Measurements from ENCODE around the gene PTGES2. TPM values are rescaled to one million over a fixed set of nuclear protein-coding genes. Genes with fewer than 3 reads are reported as not detected.

The PTGES2 gene
- total RNA-seq, 1 donor from 2014 or later = 47.5 TPM

DNA sequence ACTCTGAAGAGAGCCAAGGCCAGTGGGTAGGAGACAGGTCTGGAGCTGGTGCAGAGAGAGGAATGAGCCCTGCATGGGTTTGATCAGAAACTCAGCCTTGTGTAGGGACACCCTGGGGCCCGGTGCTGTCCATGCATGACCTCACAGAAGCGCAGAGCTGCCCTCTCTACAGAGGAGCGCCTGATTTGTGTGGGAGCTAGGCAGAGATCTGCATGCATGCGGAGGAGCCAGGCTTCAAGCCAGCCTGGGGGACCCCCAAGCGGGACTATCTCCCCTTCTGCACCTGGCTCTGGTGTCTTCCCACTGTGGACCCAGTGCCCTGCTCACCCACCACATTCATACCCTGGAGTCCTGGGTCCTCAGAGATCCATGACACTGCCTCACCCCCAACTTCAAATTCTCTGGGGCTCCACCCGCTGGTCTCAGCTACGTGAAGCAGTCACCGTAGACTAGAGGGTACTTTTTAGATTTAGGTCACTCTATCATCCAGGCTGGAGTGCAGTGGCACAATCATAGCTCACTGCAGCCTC is 19.1 kb upstream of the PTGES2 start:
- Histone ChIP-seq H3K27me3 (ENCODE audit: control insufficient read depth in 3 of 3, insufficient read depth in 3 of 3, low read length in 3 of 3) (no peaks in the 10 kb centered on the region), H3K27ac (ENCODE audit: low read depth, low read length) (no peak overlapping the region), H3K9me3 (ENCODE audit: control insufficient read depth in 3 of 3, low read length in 3 of 3) (no peaks in the 10 kb centered on the region), H3K4me3 (ENCODE audit: low read length in 3 of 3) (no peak overlapping the region), H3K36me3 (ENCODE audit: control insufficient read depth in 3 of 3, insufficient read depth in 3 of 3, low read length in 3 of 3) (no peaks in the 10 kb centered on the region), H3K9ac (ENCODE audit: low read depth in 1 of 3, low read length in 3 of 3) (no peak overlapping the region), H3K4me1 (ENCODE audit: control insufficient read depth in 3 of 3, insufficient read depth in 3 of 3, low read length in 3 of 3) (peaks cover 12 to 14% (median 12%) of the 10 kb centered on the region in 3 donors)

DNA sequence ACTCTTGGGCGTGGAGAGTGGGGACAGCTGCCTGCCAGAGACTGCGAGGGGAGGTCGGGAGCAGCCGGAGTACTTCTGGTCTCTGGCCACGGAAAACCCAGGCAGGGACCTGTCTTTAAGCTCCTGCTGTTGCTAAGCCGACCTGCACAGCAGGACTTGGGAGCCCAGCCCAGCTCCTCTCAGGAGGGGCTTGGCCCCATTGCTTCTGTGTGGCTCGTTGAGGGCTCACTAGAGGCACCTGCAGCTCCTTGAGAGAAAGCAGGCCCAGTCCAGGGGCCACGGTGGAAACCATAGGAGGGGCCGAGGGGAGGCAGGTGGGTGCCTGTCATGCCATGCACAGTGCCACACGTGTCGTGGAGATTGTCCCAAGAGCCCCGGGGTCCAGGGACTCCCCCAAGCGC is 18.4 kb upstream of the PTGES2 start:
- Histone ChIP-seq H3K27me3 (ENCODE audit: control insufficient read depth in 3 of 3, insufficient read depth in 3 of 3, low read length in 3 of 3) (no peaks in the 10 kb centered on the region), H3K9me3 (ENCODE audit: control insufficient read depth in 3 of 3, low read length in 3 of 3) (no peaks in the 10 kb centered on the region), H3K4me1 (ENCODE audit: control insufficient read depth in 3 of 3, insufficient read depth in 3 of 3, low read length in 3 of 3) (peaks cover 12 to 14% (median 12%) of the 10 kb centered on the region in 3 donors), H3K9ac (ENCODE audit: low read depth in 1 of 3, low read length in 3 of 3) (no peak overlapping the region), H3K4me3 (ENCODE audit: low read length in 3 of 3) (no peak overlapping the region), H3K36me3 (ENCODE audit: control insufficient read depth in 3 of 3, insufficient read depth in 3 of 3, low read length in 3 of 3) (no peaks in the 10 kb centered on the region), H3K27ac (ENCODE audit: low read depth, low read length) (no peak overlapping the region)

DNA sequence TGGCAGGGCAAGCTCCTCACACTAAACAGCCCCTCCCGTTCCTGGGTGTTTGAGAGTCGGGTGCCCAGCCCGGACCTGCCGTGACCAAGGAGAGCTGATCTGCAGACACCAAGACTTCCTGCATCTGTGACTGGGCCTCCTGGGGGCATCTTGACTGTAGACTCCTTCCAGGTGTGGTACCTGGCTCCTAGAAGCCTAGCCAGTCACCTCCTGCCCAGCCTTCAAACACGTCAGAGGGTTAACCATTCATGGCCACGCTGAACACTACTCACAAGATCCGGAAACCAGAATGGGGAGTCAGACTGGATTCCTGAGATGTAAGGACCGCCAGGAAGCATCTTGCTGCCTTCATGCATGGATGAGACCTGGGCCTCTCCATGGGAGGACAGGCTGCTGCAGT is 18.0 kb upstream of the PTGES2 start:
- Histone ChIP-seq H3K4me1 (ENCODE audit: control insufficient read depth in 3 of 3, insufficient read depth in 3 of 3, low read length in 3 of 3) (peaks cover 12 to 14% (median 12%) of the 10 kb centered on the region in 3 donors), H3K9ac (ENCODE audit: low read depth in 1 of 3, low read length in 3 of 3) (no peak overlapping the region), H3K27ac (ENCODE audit: low read depth, low read length) (no peak overlapping the region)

DNA sequence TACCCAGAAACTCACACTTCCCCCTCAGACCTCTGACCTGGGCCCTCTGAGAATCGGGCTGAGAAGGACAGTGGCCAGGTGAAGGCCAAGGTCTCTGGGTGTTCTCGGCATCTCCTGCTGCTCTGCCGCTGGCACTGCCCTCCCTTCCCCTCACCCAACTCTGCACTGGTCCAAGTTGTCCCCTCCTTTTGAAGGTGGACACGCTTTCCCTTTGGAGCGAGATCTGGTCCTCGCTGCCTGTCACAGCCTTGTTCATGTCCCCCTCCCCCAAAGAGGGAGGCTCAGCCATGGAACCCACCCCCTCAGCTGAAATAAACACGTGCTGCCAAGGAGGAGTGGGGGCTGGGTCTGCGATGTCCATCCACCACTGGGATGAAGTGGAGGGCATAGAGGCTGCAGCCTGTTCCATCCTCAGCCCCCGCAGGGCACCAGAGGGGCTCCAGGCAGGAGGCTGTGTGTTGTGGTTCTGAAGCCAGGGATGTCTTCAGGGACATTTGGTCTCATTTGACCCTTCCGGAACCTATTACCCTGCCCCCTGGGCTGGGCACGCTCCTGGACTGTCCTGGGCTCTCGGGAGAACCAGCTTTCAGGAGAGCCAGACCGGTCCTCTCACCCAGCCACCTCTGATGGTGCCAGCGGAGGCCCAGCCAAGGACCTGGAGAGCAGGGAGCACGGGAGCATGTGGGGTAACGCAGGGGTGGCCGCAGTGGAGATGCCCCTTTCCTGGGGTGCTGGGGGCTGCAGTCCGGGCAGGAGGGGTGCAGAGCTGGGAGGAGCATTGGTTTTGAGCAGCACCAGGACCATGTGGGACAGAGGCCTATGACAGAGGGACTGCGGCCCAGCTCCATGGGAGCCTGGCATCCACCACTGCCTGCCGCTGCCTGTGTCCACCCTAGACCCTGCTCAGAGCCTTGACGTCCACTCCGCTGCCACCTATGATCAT is 17.0 kb upstream of the PTGES2 start:
- H3K27me3 ChIP-seq (ENCODE audit: control insufficient read depth in 3 of 3, insufficient read depth in 3 of 3, low read length in 3 of 3) = no peaks in the 10 kb centered on the region
- no peak overlapping the region for H3K27ac ChIP-seq (ENCODE audit: low read depth, low read length)
- H3K9ac ChIP-seq (ENCODE audit: low read depth in 1 of 3, low read length in 3 of 3) = no peak overlapping the region
- H3K4me3 ChIP-seq (ENCODE audit: low read length in 3 of 3) = no peak overlapping the region
- H3K36me3 ChIP-seq (ENCODE audit: control insufficient read depth in 3 of 3, insufficient read depth in 3 of 3, low read length in 3 of 3) = no peaks in the 10 kb centered on the region
- no peaks in the 10 kb centered on the region for H3K9me3 ChIP-seq (ENCODE audit: control insufficient read depth in 3 of 3, low read length in 3 of 3)
- H3K4me1 ChIP-seq (ENCODE audit: control insufficient read depth in 3 of 3, insufficient read depth in 3 of 3, low read length in 3 of 3) = peaks cover 11 to 13% (median 11%) of the 10 kb centered on the region in 3 donors

More for the DNA sequence above, 18.0 kb upstream of the PTGES2 start:
- H3K27me3 ChIP-seq (ENCODE audit: control insufficient read depth in 3 of 3, insufficient read depth in 3 of 3, low read length in 3 of 3) = no peaks in the 10 kb centered on the region
- H3K9me3 ChIP-seq (ENCODE audit: control insufficient read depth in 3 of 3, low read length in 3 of 3) = no peaks in the 10 kb centered on the region
- no peak overlapping the region for H3K4me3 ChIP-seq (ENCODE audit: low read length in 3 of 3)
- no peaks in the 10 kb centered on the region for H3K36me3 ChIP-seq (ENCODE audit: control insufficient read depth in 3 of 3, insufficient read depth in 3 of 3, low read length in 3 of 3)

DNA sequence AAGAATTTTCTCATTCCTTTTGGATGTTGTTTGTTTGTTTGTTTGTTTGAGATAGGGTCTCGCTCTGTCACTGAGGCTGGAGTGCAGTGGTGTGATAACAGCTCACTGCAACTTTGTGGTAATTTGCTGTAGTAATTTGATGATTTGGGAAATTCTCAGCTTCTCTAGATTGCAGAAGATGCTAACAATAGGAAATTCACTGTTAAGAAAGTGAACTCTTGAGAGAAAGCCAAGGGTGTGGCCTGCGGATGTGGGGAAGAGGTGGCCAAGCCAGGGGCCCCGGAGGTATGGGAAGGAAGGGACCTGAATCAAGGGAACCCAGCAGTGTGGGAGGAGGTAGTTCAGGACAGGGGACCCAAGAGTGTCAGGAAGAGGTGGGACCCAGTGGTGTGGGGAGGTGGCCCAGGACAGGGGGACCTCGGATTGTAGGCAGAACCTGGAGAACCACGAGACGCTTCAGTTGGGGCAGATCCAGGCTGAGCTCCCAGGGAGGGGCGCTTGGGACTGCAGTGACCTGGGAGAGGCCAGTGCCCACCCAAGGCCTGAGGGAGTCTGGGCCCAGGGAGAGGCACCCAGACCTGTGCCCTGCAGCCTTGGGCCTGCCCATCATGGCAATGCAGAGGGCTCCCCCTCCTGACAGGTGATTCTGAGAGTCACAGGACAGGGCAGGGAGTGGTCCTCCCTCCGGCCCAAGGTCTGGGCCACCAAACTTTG is 16.2 kb upstream of the PTGES2 start:
- H3K36me3 ChIP-seq (ENCODE audit: control insufficient read depth in 3 of 3, insufficient read depth in 3 of 3, low read length in 3 of 3) = no peaks in the 10 kb centered on the region
- no peak overlapping the region for H3K9ac ChIP-seq (ENCODE audit: low read depth in 1 of 3, low read length in 3 of 3)
- H3K4me1 ChIP-seq (ENCODE audit: control insufficient read depth in 3 of 3, insufficient read depth in 3 of 3, low read length in 3 of 3) = peaks cover 3 to 4% (median 3%) of the 10 kb centered on the region in 3 donors
- no peaks in the 10 kb centered on the region for H3K27me3 ChIP-seq (ENCODE audit: control insufficient read depth in 3 of 3, insufficient read depth in 3 of 3, low read length in 3 of 3)
- H3K9me3 ChIP-seq (ENCODE audit: control insufficient read depth in 3 of 3, low read length in 3 of 3) = no peaks in the 10 kb centered on the region
- no peak overlapping the region for H3K27ac ChIP-seq (ENCODE audit: low read depth, low read length)
- no peak overlapping the region for H3K4me3 ChIP-seq (ENCODE audit: low read length in 3 of 3)

DNA sequence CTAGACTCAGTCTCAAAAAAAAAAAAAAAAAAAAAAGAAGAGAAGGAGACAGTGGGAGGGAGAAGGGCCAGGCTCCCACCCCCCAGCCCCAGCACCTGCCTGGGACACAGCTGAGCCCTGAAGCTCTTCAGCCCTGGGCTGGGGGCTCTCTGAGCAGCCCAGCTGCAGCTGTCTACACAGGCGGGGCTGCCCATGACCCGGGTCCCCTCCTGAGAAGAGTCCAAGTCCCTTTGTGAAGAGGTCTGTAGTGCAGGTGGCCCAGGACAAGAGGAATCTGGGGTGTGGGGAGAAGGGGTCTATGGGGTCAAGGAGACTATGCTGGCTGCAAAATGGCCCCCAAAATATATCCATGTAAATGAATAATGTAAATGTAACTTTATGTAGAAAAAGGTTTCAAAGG is 15.1 kb upstream of the PTGES2 start:
- Histone ChIP-seq H3K27ac (ENCODE audit: low read depth, low read length) (no peak overlapping the region), H3K4me1 (ENCODE audit: control insufficient read depth in 3 of 3, insufficient read depth in 3 of 3, low read length in 3 of 3) (peaks cover 0 to 3% (median 0%) of the 10 kb centered on the region in 3 donors), H3K36me3 (ENCODE audit: control insufficient read depth in 3 of 3, insufficient read depth in 3 of 3, low read length in 3 of 3) (no peaks in the 10 kb centered on the region), H3K4me3 (ENCODE audit: low read length in 3 of 3) (no peak overlapping the region), H3K9me3 (ENCODE audit: control insufficient read depth in 3 of 3, low read length in 3 of 3) (no peaks in the 10 kb centered on the region), H3K9ac (ENCODE audit: low read depth in 1 of 3, low read length in 3 of 3) (no peak overlapping the region), H3K27me3 (ENCODE audit: control insufficient read depth in 3 of 3, insufficient read depth in 3 of 3, low read length in 3 of 3) (no peaks in the 10 kb centered on the region)

DNA sequence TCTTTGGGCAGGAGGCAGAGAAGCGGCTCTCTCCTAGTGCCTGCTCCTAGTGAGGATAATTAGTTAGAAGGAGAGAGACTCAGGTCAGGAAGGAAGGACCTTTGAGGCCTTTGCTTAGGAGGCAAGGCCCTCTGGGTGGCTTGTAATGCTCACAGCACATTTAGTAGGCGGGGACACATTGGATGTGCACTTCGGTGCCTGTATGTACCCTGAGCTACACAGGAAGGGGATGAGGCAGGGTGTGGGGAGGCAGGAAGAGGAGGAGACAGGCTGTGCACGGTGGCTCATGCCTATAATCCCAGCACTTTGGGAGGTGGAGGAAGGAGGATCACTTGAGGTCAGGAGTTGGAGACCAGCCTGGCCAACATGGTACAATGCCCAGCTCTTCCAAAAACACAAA is 14.5 kb upstream of the PTGES2 start:
- Histone ChIP-seq H3K4me3 (ENCODE audit: low read length in 3 of 3) (no peak overlapping the region), H3K27me3 (ENCODE audit: control insufficient read depth in 3 of 3, insufficient read depth in 3 of 3, low read length in 3 of 3) (no peaks in the 10 kb centered on the region), H3K36me3 (ENCODE audit: control insufficient read depth in 3 of 3, insufficient read depth in 3 of 3, low read length in 3 of 3) (no peaks in the 10 kb centered on the region), H3K9ac (ENCODE audit: low read depth in 1 of 3, low read length in 3 of 3) (no peak overlapping the region), H3K27ac (ENCODE audit: low read depth, low read length) (no peak overlapping the region), H3K9me3 (ENCODE audit: control insufficient read depth in 3 of 3, low read length in 3 of 3) (no peaks in the 10 kb centered on the region), H3K4me1 (ENCODE audit: control insufficient read depth in 3 of 3, insufficient read depth in 3 of 3, low read length in 3 of 3) (peaks cover 0 to 3% (median 0%) of the 10 kb centered on the region in 3 donors)

DNA sequence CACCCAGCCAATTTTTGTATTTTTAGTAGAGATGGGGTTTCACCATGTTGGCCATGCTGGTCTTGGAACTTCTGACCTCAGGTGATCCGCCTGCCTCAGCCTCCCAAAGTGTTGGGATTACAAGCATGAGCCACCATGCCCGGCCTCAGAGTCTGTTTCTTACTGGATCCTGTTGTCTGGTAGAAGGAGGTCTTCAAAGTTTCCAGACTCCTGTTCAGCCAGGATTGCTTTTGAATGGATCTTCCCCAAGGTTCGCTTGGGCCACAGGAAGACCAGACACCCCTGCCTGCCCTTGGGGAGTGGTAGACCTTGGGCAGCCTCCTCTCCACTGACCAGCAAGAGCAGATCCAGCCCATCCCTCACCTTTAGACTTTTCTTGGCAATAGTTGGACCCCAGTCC is 14.1 kb upstream of the PTGES2 start:
- Histone ChIP-seq H3K27me3 (ENCODE audit: control insufficient read depth in 3 of 3, insufficient read depth in 3 of 3, low read length in 3 of 3) (no peaks in the 10 kb centered on the region), H3K9me3 (ENCODE audit: control insufficient read depth in 3 of 3, low read length in 3 of 3) (no peaks in the 10 kb centered on the region), H3K27ac (ENCODE audit: low read depth, low read length) (no peak overlapping the region), H3K4me1 (ENCODE audit: control insufficient read depth in 3 of 3, insufficient read depth in 3 of 3, low read length in 3 of 3) (peaks cover 0 to 3% (median 0%) of the 10 kb centered on the region in 3 donors), H3K4me3 (ENCODE audit: low read length in 3 of 3) (no peak overlapping the region), H3K36me3 (ENCODE audit: control insufficient read depth in 3 of 3, insufficient read depth in 3 of 3, low read length in 3 of 3) (no peaks in the 10 kb centered on the region), H3K9ac (ENCODE audit: low read depth in 1 of 3, low read length in 3 of 3) (no peak overlapping the region)

DNA sequence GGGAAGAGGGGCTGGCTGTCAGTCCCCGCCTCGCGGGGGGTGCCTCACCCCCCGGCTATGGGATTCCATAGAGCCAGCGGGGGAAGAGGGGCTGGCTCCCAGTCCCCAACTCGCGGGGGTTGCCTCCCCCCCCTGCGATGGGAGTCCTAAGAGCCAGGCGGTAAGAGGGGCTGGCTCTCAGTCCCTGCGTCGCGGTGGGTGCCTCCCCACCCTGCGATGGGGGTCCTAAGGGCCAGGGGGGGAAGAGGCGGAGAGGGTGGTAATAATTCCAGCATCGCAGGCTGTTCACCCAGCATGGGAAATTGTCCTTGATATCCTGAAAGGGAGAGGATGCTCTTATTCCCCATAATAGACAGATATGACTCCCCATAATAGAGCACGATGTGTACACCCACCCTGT is 12.1 kb upstream of the PTGES2 start:
- no peak overlapping the region for H3K27ac ChIP-seq (ENCODE audit: low read depth, low read length)
- H3K9ac ChIP-seq (ENCODE audit: low read depth in 1 of 3, low read length in 3 of 3) = no peak overlapping the region
- H3K9me3 ChIP-seq (ENCODE audit: control insufficient read depth in 3 of 3, low read length in 3 of 3) = no peaks in the 10 kb centered on the region
- H3K27me3 ChIP-seq (ENCODE audit: control insufficient read depth in 3 of 3, insufficient read depth in 3 of 3, low read length in 3 of 3) = no peaks in the 10 kb centered on the region
- H3K4me3 ChIP-seq (ENCODE audit: low read length in 3 of 3) = no peak overlapping the region
- H3K4me1 ChIP-seq (ENCODE audit: control insufficient read depth in 3 of 3, insufficient read depth in 3 of 3, low read length in 3 of 3) = peaks cover 0 to 3% (median 0%) of the 10 kb centered on the region in 3 donors
- H3K36me3 ChIP-seq (ENCODE audit: control insufficient read depth in 3 of 3, insufficient read depth in 3 of 3, low read length in 3 of 3) = no peaks in the 10 kb centered on the region

DNA sequence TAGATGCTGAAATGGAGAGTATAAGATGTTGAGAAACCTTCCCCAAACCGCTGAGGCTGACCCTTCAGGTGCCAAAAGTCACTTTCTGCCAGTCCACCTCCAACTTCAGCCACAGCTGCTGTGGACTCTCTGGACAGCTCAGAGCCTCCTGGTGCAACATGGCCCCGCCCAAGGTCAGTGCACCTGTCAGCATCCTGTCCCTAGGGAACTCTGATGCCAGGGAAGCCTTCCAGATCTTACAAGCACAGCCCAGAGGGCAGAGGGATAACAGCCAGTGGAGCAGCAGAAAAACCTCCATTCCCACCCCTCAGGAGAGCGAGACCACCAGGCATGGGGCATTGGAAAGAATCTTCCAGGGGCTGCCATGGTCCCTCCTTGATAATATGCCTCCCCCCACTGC is 10.5 kb upstream of the PTGES2 start:
- Histone ChIP-seq H3K9me3 (ENCODE audit: control insufficient read depth in 3 of 3, low read length in 3 of 3) (no peaks in the 10 kb centered on the region), H3K27me3 (ENCODE audit: control insufficient read depth in 3 of 3, insufficient read depth in 3 of 3, low read length in 3 of 3) (no peaks in the 10 kb centered on the region), H3K36me3 (ENCODE audit: control insufficient read depth in 3 of 3, insufficient read depth in 3 of 3, low read length in 3 of 3) (no peaks in the 10 kb centered on the region), H3K27ac (ENCODE audit: low read depth, low read length) (no peak overlapping the region), H3K4me3 (ENCODE audit: low read length in 3 of 3) (no peak overlapping the region), H3K9ac (ENCODE audit: low read depth in 1 of 3, low read length in 3 of 3) (no peak overlapping the region), H3K4me1 (ENCODE audit: control insufficient read depth in 3 of 3, insufficient read depth in 3 of 3, low read length in 3 of 3) (no peaks in the 10 kb centered on the region)

Measured in skeletal muscle tissue (tissue), 4 donors.